ENCODE measurements around the gene CAPN1.

DNA sequence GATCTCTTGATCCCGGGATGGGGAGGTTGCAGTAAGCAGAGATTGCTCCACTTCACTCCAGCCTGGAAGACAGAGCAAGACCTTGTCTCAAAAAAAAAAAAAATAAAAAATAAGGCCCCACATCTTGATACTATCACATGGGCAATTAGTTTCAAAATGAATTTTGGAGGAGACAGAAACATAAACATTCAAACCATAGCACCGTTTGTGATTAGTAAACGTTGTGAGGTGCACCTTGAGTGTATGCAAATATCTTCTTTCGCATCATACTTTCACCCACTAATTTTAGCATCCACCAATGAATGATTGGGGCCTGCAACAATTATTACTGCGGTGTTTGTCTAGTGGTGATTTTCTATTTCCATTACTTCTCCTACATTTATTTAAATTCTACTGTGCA lies 22.7 kb upstream of the CAPN1 start:
- TF ChIP-seq, protein P1, sequence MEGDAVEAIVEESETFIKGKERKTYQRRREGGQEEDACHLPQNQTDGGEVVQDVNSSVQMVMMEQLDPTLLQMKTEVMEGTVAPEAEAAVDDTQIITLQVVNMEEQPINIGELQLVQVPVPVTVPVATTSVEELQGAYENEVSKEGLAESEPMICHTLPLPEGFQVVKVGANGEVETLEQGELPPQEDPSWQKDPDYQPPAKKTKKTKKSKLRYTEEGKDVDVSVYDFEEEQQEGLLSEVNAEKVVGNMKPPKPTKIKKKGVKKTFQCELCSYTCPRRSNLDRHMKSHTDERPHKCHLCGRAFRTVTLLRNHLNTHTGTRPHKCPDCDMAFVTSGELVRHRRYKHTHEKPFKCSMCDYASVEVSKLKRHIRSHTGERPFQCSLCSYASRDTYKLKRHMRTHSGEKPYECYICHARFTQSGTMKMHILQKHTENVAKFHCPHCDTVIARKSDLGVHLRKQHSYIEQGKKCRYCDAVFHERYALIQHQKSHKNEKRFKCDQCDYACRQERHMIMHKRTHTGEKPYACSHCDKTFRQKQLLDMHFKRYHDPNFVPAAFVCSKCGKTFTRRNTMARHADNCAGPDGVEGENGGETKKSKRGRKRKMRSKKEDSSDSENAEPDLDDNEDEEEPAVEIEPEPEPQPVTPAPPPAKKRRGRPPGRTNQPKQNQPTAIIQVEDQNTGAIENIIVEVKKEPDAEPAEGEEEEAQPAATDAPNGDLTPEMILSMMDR (IDR thresholded peaks at IDR 0.05 in 4 of 5, conservative IDR thresholded peaks at IDR 0.05 in 1 of 5) = no peak
- TF ChIP-seq POLR2A (IDR thresholded peaks at IDR 0.05) = no peak

All from gastrocnemius medialis (tissue), 4 donors.